DMS 273 treated with DMSO at 0.1 percent for 48 hours (cell line): ENCODE results near the gene PI4KA.

Experiments used
- DNase-seq: peaks from one replicate; lab custom pipeline; 2025; lab: John Stamatoyannopoulos, UW

PI4KA gene

GRCh38 chr22:20816559-20816958 is 42.1 kb downstream of the PI4KA start:
- DNase-seq: no peak

GRCh38 chr22:20815477-20816050 is 43.0 kb downstream of the PI4KA start:
- no peak for DNase-seq

GRCh38 chr22:20814221-20814808 is 44.3 kb downstream of the PI4KA start:
- DNase-seq: no peak

- no peak for DNase-seq
These were observed 45.6 kb downstream of the PI4KA start for GRCh38 chr22:20813056-20813455.

GRCh38 chr22:20811971-20812660 is 46.5 kb downstream of the PI4KA start:
- DNase-seq: no peak

GRCh38 chr22:20811171-20811570 is 47.4 kb downstream of the PI4KA start:
- DNase-seq: no peak

- DNase-seq: no peak
These were observed 48.0 kb downstream of the PI4KA start for GRCh38 chr22:20810645-20811044.

GRCh38 chr22:20809538-20810185 is 48.9 kb downstream of the PI4KA start:
- DNase-seq: no peak

- no peak for DNase-seq
These were observed 49.8 kb downstream of the PI4KA start for GRCh38 chr22:20808844-20809243.

- no peak for DNase-seq
These were observed 51.3 kb downstream of the PI4KA start for GRCh38 chr22:20807315-20807752.

GRCh38 chr22:20805972-20806471 is 52.6 kb downstream of the PI4KA start:
- DNase-seq: no peak

GRCh38 chr22:20804650-20805049 is 54.0 kb downstream of the PI4KA start:
- DNase-seq: no peak

GRCh38 chr22:20803696-20804324 is 54.8 kb downstream of the PI4KA start:
- peak; percentile 3 for DNase-seq

- DNase-seq: no peak
These were observed 55.6 kb downstream of the PI4KA start for GRCh38 chr22:20802922-20803553.

GRCh38 chr22:20802452-20802851 is 56.2 kb downstream of the PI4KA start:
- no peak for DNase-seq

GRCh38 chr22:20799449-20799848 is 59.2 kb downstream of the PI4KA start:
- DNase-seq: no peak

GRCh38 chr22:20798974-20799373 is 59.6 kb downstream of the PI4KA start:
- DNase-seq: no peak

GRCh38 chr22:20798218-20798617 is 60.4 kb downstream of the PI4KA start:
- no peak for DNase-seq

- no peak for DNase-seq
These were observed 61.9 kb downstream of the PI4KA start for GRCh38 chr22:20796731-20797130.

- no peak for DNase-seq
These were observed 63.8 kb downstream of the PI4KA start for GRCh38 chr22:20794650-20795413.
